HepG2 (cell line): ENCODE data around the gene DOCK1. TPM values are rescaled to one million over a fixed set of nuclear protein-coding genes. Genes with fewer than 3 reads are reported as not detected.

Source experiments
- ATAC-seq: fragments of 200-7000 bp; cut with Tn5 transposase; 3 replicates; pipeline ENCODE4 v1.9.1; 2020; ENCODE audit warnings: mild to moderate bottlenecking, moderate library complexity
- BruUV-seq: library from RNA; stranded (reverse); fragments of 400-500 nt; replicated peaks from 2 replicates; lab custom pipeline; 2021; lab: Mats Ljungman, UMichigan
- CTCF ChIA-PET: fragments of 300-600 bp; formaldehyde crosslinking; extraction: SDS; loops from one replicate; lab custom pipeline; 2021; ENCODE audit warnings: low total read pairs, inconsistent platforms, low intra/inter-chr PET ratio; lab: Yijun Ruan, JAX
- POLR2A ChIA-PET: fragments of 350-600 bp; sonication (Branson Sonifier 250); formaldehyde crosslinking; loops from one replicate; lab custom pipeline; 2020; ENCODE audit warnings: antibody characterized with exemption, inconsistent platforms; lab: Yijun Ruan, JAX
- DNase-seq: peaks from one replicate; pipeline ENCODE4 v3.0.0-alpha.2; 2015; ENCODE audit warnings: low spot score
- FAIRE-seq: peaks from 3 replicates; lab custom pipeline; 2011; peaks lifted over from hg19 to GRCh38; lab: Jason Lieb, UNC
- H2AFZ ChIP-seq: one replicate; pipeline ENCODE4 v1.6.1; 2011; ENCODE audit warnings: low read length, inconsistent platforms
- H3K27ac ChIP-seq: fragments of 300-600 bp; 3 replicates; pipeline ENCODE4 v1.8.0; 2011; ENCODE audit warnings: mixed run types, mild to moderate bottlenecking, mixed read lengths, low read length, inconsistent platforms; ENCODE audit not compliant: insufficient read depth; ENCODE audit errors: extremely low read length
- H3K27me3 ChIP-seq, 2 experiments: fragments of 200-600 bp in 1 of 2; 2 replicates in 1 of 2; 3 replicates in 1 of 2; pipeline versions ENCODE4 v1.6.0 to v1.8.0; 2011; ENCODE audit warnings: low read length in 2 of 2, mild to moderate bottlenecking in 2 of 2, moderate library complexity in 2 of 2, inconsistent platforms in 1 of 2; ENCODE audit not compliant: insufficient read depth in 2 of 2, control insufficient read depth in 1 of 2
- H3K36me3 ChIP-seq, 2 experiments: fragments of 200-600 bp in 1 of 2; replicated peaks in 1 of 2; 2 replicates in 1 of 2; 3 replicates in 1 of 2; pipeline versions ENCODE4 v1.5.1 to v1.8.0; 2011; ENCODE audit warnings: low read length in 2 of 2, inconsistent platforms in 1 of 2; ENCODE audit not compliant: insufficient read depth in 2 of 2, control insufficient read depth in 1 of 2
- H3K4me1 ChIP-seq: 2 replicates; pipeline ENCODE4 v1.5.1; 2012; ENCODE audit warnings: low read length, inconsistent platforms; ENCODE audit not compliant: insufficient read depth
- H3K4me2 ChIP-seq: 2 replicates; pipeline ENCODE4 v1.6.0; 2011; ENCODE audit warnings: low read depth, low read length, inconsistent platforms
- H3K4me3 ChIP-seq, 3 experiments: fragments of 200-600 bp in 1 of 3; sonication (generic), shearing (Covaris generic) in 1 of 3; replicated peaks in 1 of 3; 2 replicates each; pipeline ENCODE4 v1.5.1; 2011 to 2016; ENCODE audit warnings: low read length in 3 of 3, inconsistent platforms in 2 of 3, low read depth in 2 of 3, mild to moderate bottlenecking in 2 of 3, control low read depth in 1 of 3, mixed read lengths in 1 of 3; ENCODE audit not compliant: insufficient read depth in 1 of 3
- H3K79me2 ChIP-seq: one replicate; pipeline ENCODE4 v1.6.1; 2011; ENCODE audit warnings: low read length, inconsistent platforms; ENCODE audit not compliant: insufficient read depth
- H3K9ac ChIP-seq: 2 replicates; pipeline ENCODE4 v1.6.0; 2011; ENCODE audit warnings: mild to moderate bottlenecking, low read depth, low read length, inconsistent platforms; ENCODE audit not compliant: insufficient read depth
- H3K9me3 ChIP-seq: 2 replicates; pipeline ENCODE4 v1.5.1; 2012; ENCODE audit warnings: mild to moderate bottlenecking, low read length
- H4K20me1 ChIP-seq: 2 replicates; pipeline ENCODE4 v1.6.0; 2011; ENCODE audit warnings: inconsistent platforms, mild to moderate bottlenecking, low read length, moderate library complexity; ENCODE audit not compliant: insufficient read depth
- FOSL1 ChIP-seq: sonication (generic); formaldehyde crosslinking; IDR thresholded peaks from 2 replicates; pipeline ENCODE4 v1.9.0; 2021; ENCODE audit warnings: missing genetic modification reagents, borderline replicate concordance
- GLI4 ChIP-seq: sonication (generic); formaldehyde crosslinking; IDR thresholded peaks from 2 replicates; pipeline ENCODE4 v1.5.1; 2020; ENCODE audit warnings: missing genetic modification reagents, mild to moderate bottlenecking, moderate library complexity, borderline replicate concordance
- NCOA2 ChIP-seq: sonication (generic); formaldehyde crosslinking; IDR thresholded peaks from 2 replicates; pipeline ENCODE4 v1.8.0; 2022; ENCODE audit warnings: inconsistent platforms
- NCOR1 ChIP-seq: fragments of 200-600 bp; sonication (generic); IDR thresholded peaks from 2 replicates; pipeline ENCODE4 v1.7.0; 2017; ENCODE audit warnings: antibody characterized with exemption, low read length, borderline replicate concordance
- NFYC ChIP-seq: IDR thresholded peaks from 2 replicates; pipeline ENCODE4 v1.6.1; 2016; ENCODE audit warnings: missing genetic modification reagents, missing compliant biosample characterization
- SIX4 ChIP-seq: sonication (generic); formaldehyde crosslinking; IDR thresholded peaks from 2 replicates; pipeline ENCODE4 v1.4.0; 2020; ENCODE audit warnings: missing genetic modification reagents
- STAG1 ChIP-seq: sonication (generic); formaldehyde crosslinking; IDR thresholded peaks from 2 replicates; pipeline ENCODE4 v1.4.0; 2020; ENCODE audit warnings: missing genetic modification reagents
- ZBTB38 ChIP-seq: sonication (generic); formaldehyde crosslinking; IDR thresholded peaks from 2 replicates; pipeline ENCODE4 v1.5.1; 2020; ENCODE audit warnings: mild to moderate bottlenecking, missing genetic modification reagents
- ZFP62 ChIP-seq: sonication (generic); formaldehyde crosslinking; IDR thresholded peaks from 2 replicates; pipeline ENCODE4 v1.4.0; 2020; ENCODE audit warnings: missing genetic modification reagents
- ZNF562 ChIP-seq: sonication (generic); formaldehyde crosslinking; IDR thresholded peaks from 2 replicates; pipeline ENCODE4 v1.8.0; 2022; ENCODE audit warnings: missing genetic modification reagents, borderline replicate concordance
- ZNF569 ChIP-seq: sonication (generic); formaldehyde crosslinking; IDR thresholded peaks from 2 replicates; pipeline ENCODE4 v1.5.0; 2020; ENCODE audit warnings: mild to moderate bottlenecking, missing genetic modification reagents, moderate library complexity, borderline replicate concordance
- ZNF652 ChIP-seq: IDR thresholded peaks from 2 replicates; pipeline ENCODE4 v1.6.1; 2016; ENCODE audit warnings: low read depth, borderline replicate concordance
- ZSCAN22 ChIP-seq: sonication (generic); formaldehyde crosslinking; IDR thresholded peaks from 2 replicates; pipeline ENCODE4 v1.4.0; 2020; ENCODE audit warnings: mild to moderate bottlenecking, missing genetic modification reagents
- whole genome bisulfite sequencing: methylation state at CpG from one replicate; pipeline ENCODE4 v1.1.6; 2017; ENCODE audit warnings: low lambda C conversion rate; 5-methylcytosine and 5-hydroxymethylcytosine counted together
- in situ Hi-C: cut with HindIII; loops from 2 replicates; pipeline ENCODE4 v1.10.0; 2017; ENCODE audit warnings: low pct_unique_long_range_greater_than_20kb; ENCODE audit not compliant: extremely low pct_ligation_motif_present
- intact Hi-C: fragments of 100-400 bp; cut with micrococcal nuclease; formaldehyde crosslinking; loops from one replicate; pipeline ENCODE4 v1.10.0; 2022; ENCODE audit not compliant: unreplicated experiment
- polyA plus RNA-seq, 8 experiments: library from polyadenylated mRNA; depleted of rRNA in 3 of 8; stranded (reverse) in 7 of 8; unstranded in 1 of 8; fragments of >200 nt; fragmentation: Illumina TruSeq in 4 of 8; extraction: Trizol in 4 of 8; gene quantifications; 2 replicates each; pipeline versions ENCODE4 v1.2.1 to v1.2.3, GENCODE V29; 2011 to 2016; ENCODE audit warnings: low read depth in 4 of 8, missing spikeins in 1 of 8, mixed read lengths in 1 of 8; ENCODE audit not compliant: insufficient read depth in 1 of 8
- total RNA-seq, 5 experiments: library from RNA; depleted of rRNA; stranded (reverse); fragments of >200 nt; fragmentation: Illumina TruSeq; extraction: Trizol; gene quantifications; 2 replicates each; pipeline ENCODE4 v1.2.3, GENCODE V29; 2016; ENCODE audit warnings: low read depth in 1 of 5
- TF ChIP-seq, protein P1 (sequence below): sonication (generic); formaldehyde crosslinking; IDR thresholded peaks from 2 replicates; pipeline ENCODE4 v1.8.1; 2023; ENCODE audit warnings: missing genetic modification reagents, inconsistent platforms, borderline replicate concordance
- TF ChIP-seq, protein P2 (sequence below): IDR thresholded peaks from 2 replicates; pipeline ENCODE4 v1.6.1; 2016; ENCODE audit warnings: missing biosample characterization, missing genetic modification reagents, low read depth
- TF ChIP-seq, protein P3 (sequence below): sonication (generic); formaldehyde crosslinking; IDR thresholded peaks from 2 replicates; pipeline ENCODE4 v1.8.1; 2022; ENCODE audit warnings: mild to moderate bottlenecking, missing genetic modification reagents

Gene DOCK1
- total and polyA plus RNA-seq, 2 of the 13 experiments (the other 11 are each of a cell fraction or from before 2014, with no cell fraction given) = 8.3 to 25.5 TPM

DNA sequence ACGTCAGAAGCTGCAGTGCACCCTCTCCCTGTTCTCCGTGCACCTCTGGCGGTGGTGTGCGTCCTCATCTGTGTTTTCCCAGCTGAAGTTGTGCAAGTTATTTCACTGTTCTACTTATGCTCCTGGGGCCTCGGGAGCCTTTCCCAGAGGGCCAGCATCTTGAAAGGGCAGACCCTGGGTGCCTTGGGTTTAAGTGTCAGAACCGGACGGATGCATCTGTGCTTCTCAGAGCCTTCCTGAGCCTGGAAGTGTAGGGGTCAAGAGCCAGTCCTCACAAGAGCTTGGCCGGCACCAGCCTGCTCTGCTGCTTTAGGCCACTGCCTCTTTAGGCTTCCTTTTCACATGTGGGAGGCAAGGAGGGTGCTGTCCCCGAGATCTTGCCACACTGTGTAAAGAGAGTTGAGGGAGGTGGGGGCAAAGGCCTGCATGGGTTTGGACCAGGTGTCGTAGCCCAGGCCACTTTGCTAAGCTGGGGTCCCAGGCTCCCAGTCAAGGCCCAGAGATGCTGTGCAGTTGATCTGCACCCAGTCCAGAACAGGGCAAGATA is 515.0 kb downstream of the DOCK1 start:
- CTCF ChIA-PET = no interaction called here
- Histone ChIP-seq H2AFZ (no peak overlapping the region), H4K20me1 (no peaks in the 10 kb centered on the region), H3K27ac (no peak overlapping the region), H3K79me2 (no peaks in the 10 kb centered on the region), H3K36me3 (peaks cover 0 to 4% of the 10 kb centered on the region in 2 experiments; a peak in 3 of 5 replicates), H3K9ac (no peak overlapping the region), H3K27me3 (no peaks in the 10 kb centered on the region), H3K4me3 (no peak overlapping the region), H3K9me3 (no peaks in the 10 kb centered on the region), H3K4me1 (no peaks in the 10 kb centered on the region), H3K4me2 (no peak overlapping the region)
- no peak for DNase-seq
- in situ Hi-C loops (no loop called here), intact Hi-C loops (no loop called here)
- BruUV-seq = no TSS peak
- no peak for ATAC-seq
- FAIRE-seq = no peak
- POLR2A ChIA-PET = no interaction called here
- 95% methylated on average over 8 of the region's 10 CpGs for WGBS
- TF ChIP-seq NCOA2 (CRISPR knock-in tag) (no peak), GLI4 (no peak), ZFP62 (CRISPR knock-in tag) (no peak), NFYC (CRISPR knock-in tag) (no peak), ZBTB38 (CRISPR knock-in tag) (no peak), ZNF569 (CRISPR knock-in tag) (no peak), FOSL1 (CRISPR knock-in tag) (no peak), STAG1 (CRISPR knock-in tag) (no peak), ZNF652 (CRISPR knock-in tag) (no peak), NCOR1 (no peak), ZNF562 (CRISPR knock-in tag) (no peak), SIX4 (CRISPR knock-in tag) (no peak), ZSCAN22 (CRISPR knock-in tag) (no peak)
- TF ChIP-seq, protein P1, sequence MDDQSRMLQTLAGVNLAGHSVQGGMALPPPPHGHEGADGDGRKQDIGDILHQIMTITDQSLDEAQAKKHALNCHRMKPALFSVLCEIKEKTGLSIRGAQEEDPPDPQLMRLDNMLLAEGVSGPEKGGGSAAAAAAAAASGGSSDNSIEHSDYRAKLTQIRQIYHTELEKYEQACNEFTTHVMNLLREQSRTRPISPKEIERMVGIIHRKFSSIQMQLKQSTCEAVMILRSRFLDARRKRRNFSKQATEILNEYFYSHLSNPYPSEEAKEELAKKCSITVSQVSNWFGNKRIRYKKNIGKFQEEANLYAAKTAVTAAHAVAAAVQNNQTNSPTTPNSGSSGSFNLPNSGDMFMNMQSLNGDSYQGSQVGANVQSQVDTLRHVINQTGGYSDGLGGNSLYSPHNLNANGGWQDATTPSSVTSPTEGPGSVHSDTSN = no peak
- TF ChIP-seq, protein P2, sequence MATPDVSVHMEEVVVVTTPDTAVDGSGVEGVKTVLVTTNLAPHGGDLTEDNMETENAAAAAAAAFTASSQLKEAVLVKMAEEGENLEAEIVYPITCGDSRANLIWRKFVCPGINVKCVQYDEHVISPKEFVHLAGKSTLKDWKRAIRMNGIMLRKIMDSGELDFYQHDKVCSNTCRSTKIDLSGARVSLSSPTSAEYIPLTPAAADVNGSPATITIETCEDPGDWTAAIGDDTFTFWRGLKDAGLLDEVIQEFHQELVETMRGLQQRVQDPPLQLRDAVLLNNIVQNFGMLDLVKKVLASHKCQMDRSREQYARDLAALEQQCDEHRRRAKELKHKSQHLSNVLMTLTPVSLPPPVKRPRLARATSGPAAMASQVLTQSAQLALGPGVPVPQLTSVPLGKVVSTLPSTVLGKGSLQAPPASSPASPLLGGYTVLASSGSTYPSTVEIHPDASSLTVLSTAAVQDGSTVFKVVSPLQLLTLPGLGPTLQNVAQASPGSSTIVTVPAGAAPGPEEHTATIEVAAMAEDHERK (CRISPR knock-in tag) = no peak
- TF ChIP-seq, protein P3, sequence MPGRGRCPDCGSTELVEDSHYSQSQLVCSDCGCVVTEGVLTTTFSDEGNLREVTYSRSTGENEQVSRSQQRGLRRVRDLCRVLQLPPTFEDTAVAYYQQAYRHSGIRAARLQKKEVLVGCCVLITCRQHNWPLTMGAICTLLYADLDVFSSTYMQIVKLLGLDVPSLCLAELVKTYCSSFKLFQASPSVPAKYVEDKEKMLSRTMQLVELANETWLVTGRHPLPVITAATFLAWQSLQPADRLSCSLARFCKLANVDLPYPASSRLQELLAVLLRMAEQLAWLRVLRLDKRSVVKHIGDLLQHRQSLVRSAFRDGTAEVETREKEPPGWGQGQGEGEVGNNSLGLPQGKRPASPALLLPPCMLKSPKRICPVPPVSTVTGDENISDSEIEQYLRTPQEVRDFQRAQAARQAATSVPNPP (CRISPR knock-in tag) = no peak
- TF ChIP-seq, all 625 proteins: peak for 0
